ENCODE measurements around the gene PAX2.

PAX2 gene

GRCh38 chr10:100738055-100738827, 7.1 kb upstream of the PAX2 start:
- in situ Hi-C loops (cut with HindIII; ENCODE audit: low sequenced_read_pairs): no loop called here

GRCh38 chr10:100739517-100740368, 5.6 kb upstream of the PAX2 start:
- in situ Hi-C loops (cut with HindIII; ENCODE audit: low sequenced_read_pairs): loop anchor here (5.0 kb wide), 1 partner anchor 88 kb away; no protein-coding TSS in a partner anchor

GRCh38 chr10:100740476-100741377, 4.7 kb upstream of the PAX2 start:
- in situ Hi-C loops (cut with HindIII; ENCODE audit: low sequenced_read_pairs): loop anchor here (5.0 kb wide), 1 partner anchor 87 kb away; no protein-coding TSS in a partner anchor

DNA sequence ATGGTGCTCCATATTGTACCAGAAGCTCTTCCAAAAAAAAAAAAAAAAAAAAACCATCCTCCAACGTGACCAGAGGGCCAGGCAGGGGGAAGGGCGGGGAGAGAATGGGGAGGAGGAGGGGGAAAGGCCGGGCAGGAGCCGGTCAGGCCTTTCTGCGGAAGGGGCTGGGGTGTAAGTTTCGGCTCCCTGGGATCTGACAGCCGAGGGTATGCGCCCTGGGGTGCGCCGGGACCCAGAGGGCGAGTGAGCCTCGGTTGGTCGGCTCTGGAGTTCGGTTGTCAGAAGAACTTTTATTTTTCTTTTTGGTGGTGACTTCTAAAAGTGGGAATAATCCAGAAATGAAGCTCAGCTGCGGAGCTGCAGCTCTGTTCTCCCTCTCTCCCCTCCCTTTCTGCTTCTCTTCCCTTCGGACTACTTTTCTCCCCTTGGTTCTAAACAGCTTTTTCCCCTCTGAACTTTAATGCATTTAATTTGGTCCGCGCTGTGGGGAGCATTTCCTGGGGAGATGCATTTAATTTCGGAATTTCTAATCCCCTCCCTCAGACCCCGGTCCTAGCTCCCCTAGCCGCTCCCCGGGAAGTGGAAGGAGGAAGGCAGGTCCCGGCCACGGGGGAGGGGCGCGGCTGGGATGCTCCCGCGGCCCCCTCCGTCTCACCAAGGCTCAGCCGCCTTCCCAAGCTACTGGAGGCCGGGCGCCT, 3.9 kb upstream of the PAX2 start:
- in situ Hi-C loops (cut with HindIII; ENCODE audit: low sequenced_read_pairs): loop anchor here (5.0 kb wide), 1 partner anchor 86 kb away; no protein-coding TSS in a partner anchor

GRCh38 chr10:100742076-100742771, 3.2 kb upstream of the PAX2 start:
- in situ Hi-C loops (cut with HindIII; ENCODE audit: low sequenced_read_pairs): loop anchor here (5.0 kb wide), 1 partner anchor 85 kb away; no protein-coding TSS in a partner anchor

DNA sequence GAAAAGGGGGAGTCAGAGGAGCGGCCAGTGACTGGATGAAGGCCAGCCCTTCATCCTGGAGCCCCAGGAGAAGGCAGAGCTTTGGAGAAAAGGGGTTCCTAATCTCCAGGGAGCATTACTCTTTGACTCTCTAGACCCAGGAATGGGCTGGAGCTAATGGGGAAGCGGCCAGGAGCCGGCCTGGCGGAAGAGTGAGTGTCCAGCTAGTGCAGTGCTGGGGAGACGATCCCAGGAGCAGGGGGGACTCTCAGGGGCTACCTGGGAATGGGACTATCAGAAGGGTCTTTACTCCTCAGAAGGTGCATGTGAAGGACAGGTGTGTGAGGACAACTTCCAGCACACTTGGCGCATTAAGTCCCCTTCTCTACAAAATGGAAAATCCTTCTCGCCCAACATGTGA, 2.4 kb upstream of the PAX2 start:
- in situ Hi-C loops (cut with HindIII; ENCODE audit: low sequenced_read_pairs): loop anchor here (5.0 kb wide), 1 partner anchor 84 kb away; no protein-coding TSS in a partner anchor

DNA sequence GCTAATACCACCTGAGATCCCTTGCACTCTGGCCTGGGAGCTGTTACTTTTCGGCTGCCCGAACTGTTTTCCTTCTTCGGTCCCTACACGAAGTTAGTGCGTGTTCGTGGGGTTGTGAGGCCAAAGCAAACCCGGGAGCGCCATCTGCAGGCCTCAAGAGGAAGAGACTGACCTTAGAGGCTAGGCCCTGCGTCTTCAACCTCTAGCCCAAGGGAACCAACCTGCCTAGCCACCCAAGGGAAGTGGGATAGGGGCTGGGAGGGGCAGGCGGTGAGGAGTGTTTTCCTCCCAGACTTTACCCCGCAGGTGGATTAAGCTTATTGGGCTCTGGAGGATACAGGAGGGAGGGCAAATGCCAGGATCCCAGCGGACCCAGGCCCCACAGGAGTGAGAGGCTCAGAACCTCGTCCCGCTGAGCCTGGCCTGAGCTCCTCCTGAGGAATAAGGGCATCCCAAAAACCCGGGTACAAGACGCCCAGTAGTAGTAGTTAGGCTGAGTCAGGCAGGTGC, 1.7 kb upstream of the PAX2 start:
- in situ Hi-C loops (cut with HindIII; ENCODE audit: low sequenced_read_pairs): loop anchor here (5.0 kb wide), 1 partner anchor 84 kb away; no protein-coding TSS in a partner anchor

DNA sequence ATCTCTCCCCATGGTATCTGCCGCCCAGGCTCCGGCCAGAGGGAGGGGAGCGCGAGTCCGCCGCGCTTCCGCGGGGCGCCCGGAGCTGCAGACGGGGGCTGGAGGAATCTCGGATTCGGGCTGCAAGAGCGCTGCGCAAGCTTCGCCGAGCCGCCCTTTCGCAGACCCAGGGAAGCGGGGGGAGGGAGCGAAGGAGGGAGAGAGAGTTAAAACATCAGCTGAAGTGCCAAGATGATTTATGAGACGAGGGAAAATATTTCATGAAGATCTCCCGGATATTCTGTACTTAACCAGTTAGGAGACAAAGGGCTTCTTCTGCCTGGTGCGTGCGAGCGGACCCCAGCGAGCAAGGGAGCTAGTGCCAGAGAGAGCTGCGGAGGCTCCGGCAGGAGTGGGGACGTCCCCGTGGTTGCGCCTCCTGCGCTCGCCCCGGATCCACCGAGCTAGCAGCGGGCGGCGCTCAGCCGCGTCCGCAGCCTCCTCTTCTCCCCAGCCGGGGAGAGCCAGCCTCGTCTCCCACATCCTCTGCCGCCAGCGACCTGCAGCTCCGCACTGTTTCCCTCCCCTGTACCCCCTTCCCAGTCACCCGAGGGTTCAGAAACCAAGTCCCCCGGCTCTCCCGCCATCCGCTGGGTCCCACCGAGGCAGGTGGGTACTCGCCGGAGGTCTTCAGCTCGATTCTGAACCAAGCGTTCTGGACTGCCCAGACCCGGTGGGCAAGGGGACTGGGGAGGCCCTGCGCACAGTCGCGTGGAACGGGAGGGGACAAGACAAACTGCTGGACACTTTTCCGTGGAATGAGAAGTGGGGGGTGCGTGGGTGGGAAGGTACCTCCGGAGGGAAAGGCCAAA, 1.0 kb upstream of the PAX2 start:
- in situ Hi-C loops (cut with HindIII; ENCODE audit: low sequenced_read_pairs): loop anchor here (5.0 kb wide), 1 partner anchor 83 kb away; no protein-coding TSS in a partner anchor

- in situ Hi-C loops (cut with HindIII; ENCODE audit: low sequenced_read_pairs): no loop called here
Observed at GRCh38 chr10:100745882-100746783, 751 bp downstream of the PAX2 start.

DNA sequence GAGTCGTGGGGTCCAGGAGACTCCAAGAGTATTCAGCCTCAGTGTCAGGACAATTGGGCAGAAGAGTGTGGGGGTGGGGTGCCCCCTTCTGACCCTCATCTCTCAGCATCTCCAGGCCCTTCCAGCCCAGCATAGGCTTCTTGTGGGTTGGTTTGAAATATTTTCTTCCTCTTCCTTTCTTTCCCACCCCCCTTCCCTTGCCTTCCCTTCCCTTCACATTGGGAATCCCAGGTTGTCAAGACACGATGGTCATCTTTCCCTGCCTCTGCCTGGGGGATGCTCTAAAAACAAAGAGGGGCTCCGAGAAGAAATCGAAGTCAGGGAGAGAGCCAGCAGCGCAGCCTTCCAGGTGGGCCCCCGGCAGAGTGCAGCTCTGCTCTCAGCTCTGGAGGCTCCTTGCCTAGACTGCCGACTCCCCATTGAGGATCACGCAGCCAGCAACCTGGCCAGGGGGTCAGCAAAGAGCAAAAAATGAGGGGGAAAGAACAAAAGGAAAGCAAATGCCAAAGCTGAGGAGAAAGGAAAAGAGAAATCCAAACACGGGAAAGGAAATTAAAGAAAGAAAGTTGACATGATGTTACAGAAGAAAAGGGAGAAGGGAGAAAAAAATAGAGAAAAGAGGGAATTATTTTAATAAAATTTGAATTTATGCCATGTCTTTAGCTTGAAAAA, 1.5 kb downstream of the PAX2 start:
- in situ Hi-C loops (cut with HindIII; ENCODE audit: low sequenced_read_pairs): no loop called here

DNA sequence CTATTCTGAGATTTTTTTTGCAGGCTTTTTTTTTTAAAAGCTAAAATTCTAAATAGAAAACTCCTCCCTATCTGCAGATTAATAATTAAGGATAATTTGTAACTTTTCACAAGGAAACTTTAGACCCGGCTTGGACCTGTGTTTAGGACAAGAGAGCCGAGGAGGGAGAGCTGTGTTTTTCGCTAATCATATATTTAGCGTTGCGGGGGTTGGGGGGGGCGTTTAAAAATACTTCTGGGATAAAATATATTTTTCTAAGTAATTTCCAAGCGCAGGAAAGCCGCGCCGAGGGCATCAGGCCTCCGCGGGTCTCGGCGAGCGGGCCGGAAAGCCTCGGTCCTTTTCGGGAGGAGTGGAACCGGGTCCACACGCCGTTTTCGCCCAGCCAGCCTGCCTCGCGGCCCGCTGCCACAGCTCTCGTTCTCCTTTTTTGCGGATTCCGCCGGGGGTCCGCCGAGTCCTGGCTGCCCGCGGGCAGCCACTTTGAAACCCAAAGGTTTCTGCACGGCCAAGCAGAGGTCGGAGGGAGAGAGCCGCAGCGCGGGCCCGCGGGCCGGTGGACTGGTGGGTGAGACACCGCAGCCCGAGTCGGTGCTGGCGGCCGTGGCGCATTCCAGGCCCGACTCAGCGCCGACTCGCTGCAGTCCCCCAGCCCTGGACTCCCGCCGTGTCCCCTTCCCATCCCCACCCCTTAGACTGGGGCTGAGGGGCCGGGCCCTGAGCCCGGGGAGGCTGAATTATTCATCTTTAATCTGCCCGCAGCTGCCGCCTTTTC, 2.3 kb downstream of the PAX2 start:
- in situ Hi-C loops (cut with HindIII; ENCODE audit: low sequenced_read_pairs): no loop called here

GRCh38 chr10:100748231-100749058, 3.1 kb downstream of the PAX2 start:
- in situ Hi-C loops (cut with HindIII; ENCODE audit: low sequenced_read_pairs): no loop called here

DNA sequence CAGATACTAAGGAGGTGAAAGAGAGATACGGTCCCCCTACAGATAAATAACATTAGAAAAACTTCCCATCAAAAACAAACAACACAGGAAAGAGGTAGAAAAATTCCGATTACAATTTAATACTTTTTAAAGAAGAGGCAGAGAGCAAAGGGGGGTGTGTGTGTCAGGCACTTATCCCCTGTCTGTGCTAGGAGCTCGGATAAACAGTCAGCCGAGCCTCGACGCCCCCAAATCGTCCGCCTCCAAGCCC, 3.6 kb downstream of the PAX2 start:
- in situ Hi-C loops (cut with HindIII; ENCODE audit: low sequenced_read_pairs): no loop called here

GRCh38 chr10:100749309-100750217, 4.2 kb downstream of the PAX2 start:
- in situ Hi-C loops (cut with HindIII; ENCODE audit: low sequenced_read_pairs): no loop called here
